GM19023 (cell line): Measurements from ENCODE around the gene SCCPDH.
"Not testable (repeated sequence)": the region's sequence is repeated elsewhere in the genome, so short reads cannot be mapped to it uniquely, and the experiment has no call there.

Experiments used
- ATAC-seq: cut with Tn5 transposase; IDR thresholded peaks from one replicate; pipeline ENCODE4 v1.9.1; 2021; ENCODE audit warnings: mild to moderate bottlenecking, moderate library complexity; ENCODE audit not compliant: unreplicated experiment

The SCCPDH gene

DNA sequence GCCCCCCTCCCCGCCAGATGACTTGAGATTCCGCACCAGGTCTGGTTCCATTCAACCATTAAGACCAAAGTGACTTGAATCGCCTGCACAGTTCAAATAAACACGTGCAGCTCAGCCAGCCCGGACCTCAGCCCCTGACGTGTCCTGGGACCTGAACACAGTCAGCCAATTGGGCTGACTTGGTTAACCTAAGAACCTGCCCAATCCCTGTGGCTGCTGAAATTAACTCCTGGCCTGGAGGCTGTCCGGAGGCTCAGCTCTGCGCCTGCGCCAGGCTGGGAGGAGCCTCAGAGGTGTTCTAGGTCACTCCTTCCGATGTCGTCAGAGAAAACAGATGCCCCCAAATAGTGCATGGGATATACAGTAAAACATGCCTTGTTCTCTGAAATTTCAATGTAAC, 73.4 kb downstream of the SCCPDH start:
- ATAC-seq: no peak

DNA sequence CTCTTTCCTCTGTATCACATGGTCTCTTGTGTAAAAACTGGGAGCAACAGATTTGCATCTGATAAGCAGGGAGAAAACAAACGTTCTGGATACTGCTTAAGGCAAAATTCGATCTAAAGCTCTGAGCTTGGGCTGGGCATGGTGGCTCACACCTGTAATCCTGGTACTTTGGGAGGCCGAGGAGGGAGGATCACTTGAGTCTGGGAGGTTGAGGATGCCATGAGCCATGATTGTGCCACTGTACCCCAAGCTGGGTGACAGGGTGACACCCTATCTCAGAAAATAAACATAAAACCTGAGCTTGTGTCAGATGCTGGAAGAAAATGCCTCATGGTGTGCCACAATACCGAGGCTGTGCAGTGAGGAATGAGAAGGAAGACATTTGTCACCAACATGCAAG, 73.9 kb downstream of the SCCPDH start:
- ATAC-seq: no peak

DNA sequence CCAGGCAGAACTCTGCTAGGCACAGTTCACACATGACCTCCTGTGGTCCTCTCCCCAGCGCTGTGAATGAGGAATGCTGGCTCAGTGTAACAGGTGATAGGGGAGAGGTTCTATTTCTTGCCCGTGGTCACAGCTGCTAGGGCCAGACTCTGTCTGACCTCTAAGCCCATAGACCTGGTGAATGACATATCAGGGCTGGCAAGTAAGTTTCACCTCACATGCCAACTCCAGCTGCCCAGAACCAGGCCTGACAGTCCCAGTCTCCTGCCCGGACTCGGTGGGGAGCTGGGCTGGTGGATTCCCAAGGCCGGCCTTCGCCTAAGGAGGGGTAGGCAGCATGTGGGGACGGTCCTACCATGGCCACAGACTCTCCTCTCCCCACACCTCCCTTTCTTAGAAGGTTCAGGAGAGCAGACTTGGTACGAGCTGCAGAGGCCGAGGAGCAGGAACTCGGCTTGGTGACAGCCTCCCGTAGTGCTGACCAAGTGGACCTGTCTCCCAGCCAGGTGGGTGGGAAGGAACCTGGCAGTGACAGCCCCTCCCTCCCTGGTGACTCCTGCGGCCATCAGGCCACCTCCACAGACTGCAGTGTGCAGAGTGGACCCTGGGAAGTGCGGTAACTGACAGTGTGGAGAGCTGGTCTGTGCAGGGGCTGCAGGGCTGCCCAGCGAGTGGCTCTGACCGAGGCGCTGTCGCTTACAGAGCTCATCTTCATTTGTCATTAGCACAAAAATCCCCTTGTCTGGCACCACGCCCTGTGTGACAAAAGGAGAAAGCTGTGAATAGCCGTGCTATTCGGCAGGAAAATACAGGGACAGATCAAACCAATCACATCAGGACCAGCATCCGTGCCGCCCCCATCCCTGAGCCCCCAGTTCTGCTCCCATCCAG, 74.6 kb downstream of the SCCPDH start:
- ATAC-seq: no peak

DNA sequence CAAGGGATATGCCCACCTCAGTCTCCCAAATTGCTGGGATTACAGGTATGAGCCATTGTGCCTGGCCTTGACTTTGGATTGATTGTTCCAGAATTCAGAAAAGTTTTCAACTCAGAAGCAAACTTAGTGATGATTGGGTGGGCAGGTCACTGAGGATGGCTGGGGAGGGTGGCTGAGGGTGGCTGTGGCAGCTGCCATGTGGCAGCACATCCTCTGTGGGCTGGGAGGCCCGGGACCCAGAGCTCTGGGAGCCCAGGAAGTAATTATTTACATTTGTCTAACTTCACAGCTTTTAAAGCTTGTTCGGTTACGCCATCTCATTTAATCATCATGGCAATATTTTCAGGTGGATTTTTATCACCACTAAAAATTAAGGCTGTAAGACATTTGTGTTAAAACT, 76.1 kb downstream of the SCCPDH start:
- no peak for ATAC-seq

DNA sequence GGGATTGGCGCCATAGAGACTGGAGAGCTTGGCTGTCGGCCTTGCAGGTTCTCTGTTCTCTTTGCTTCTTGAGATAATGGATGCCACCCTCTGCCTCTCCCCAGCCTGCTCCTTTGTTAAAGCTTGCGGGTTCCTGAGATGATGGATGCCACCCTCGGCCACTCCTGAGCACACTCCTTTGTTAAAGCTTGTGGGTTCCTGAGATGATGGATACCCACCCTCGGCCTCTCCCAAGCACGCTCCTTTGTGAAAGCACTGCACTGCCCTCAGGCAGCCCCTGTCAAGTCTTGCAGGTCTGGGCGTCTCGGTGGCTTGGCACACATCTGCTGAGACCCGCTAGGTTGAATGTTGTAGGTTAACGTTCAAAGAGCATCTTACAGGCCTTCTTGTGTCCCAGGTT, 76.5 kb downstream of the SCCPDH start:
- no peak for ATAC-seq

DNA sequence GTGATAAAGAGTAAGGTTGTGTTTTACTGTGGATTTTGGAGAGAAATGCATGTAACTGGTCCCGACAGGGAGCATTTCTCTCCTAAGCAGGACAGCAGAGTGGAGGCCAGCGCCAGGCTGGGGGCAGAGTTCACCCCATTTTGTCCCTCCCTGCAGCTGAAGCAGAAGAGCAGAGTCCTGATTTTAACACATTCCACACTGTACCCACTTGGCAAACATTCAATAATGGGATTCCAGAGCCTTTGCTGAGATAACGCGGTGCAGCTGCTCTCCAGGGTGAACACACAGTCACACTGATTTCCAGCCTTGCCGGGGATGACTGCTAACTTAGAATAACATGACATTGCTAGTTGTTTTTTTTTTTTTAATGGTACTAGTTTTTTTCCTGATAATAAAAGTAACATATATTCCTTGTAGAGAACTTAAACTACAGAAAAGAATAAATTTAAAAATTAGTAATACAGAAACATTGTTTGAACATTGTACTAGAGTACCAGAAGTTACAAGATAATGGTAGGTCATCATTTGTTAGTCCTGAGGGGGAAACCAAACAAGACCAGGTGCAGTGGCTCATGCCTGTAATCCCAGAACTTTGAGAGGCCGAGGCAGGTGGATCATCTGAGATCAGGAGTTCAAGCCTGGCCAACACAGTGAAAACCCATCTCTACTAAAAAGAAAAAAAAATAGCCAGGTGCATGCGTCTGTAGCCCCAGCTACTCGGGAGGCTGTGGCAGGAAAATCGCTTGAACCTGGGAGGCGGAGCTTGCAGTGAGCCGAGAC, 77.2 kb downstream of the SCCPDH start:
- no peak for ATAC-seq

DNA sequence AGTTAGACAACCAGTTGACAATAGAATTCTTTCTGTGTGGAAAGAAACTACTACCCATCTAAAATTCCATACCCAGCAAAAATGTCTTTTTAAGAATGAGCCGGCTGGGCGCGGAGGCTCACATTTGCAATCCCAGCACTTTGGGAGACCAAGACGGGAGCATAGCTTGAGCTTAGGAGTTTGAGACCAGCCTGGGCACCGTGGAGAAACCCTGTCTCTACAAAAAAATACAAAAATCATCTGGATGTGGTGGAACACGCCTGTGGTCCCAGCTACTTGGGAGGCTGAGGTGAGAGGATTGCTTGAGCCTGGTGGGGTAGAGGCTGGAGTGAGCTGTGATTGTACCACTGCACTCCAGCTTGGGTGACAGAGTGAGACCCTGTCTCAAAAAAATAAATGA, 79.2 kb downstream of the SCCPDH start:
- no peak for ATAC-seq

DNA sequence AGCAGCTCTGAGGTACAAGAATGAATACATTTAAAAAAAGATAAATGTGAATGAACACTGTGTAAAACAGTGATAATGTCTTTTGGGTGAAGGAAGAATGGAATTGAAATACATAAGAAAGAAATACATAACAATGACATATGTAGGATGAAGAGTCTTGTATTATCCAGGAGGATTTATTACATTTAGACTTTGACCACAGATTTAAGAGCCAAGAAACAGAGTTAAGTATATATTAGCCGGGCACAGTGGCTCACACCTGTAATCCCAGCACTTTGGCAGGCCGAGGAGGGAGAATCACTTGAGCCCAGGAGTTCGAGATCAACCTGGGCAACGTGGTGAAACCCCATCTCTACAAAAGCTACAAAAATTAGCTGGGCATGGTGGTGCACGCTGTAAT, 79.7 kb downstream of the SCCPDH start:
- ATAC-seq: no peak

DNA sequence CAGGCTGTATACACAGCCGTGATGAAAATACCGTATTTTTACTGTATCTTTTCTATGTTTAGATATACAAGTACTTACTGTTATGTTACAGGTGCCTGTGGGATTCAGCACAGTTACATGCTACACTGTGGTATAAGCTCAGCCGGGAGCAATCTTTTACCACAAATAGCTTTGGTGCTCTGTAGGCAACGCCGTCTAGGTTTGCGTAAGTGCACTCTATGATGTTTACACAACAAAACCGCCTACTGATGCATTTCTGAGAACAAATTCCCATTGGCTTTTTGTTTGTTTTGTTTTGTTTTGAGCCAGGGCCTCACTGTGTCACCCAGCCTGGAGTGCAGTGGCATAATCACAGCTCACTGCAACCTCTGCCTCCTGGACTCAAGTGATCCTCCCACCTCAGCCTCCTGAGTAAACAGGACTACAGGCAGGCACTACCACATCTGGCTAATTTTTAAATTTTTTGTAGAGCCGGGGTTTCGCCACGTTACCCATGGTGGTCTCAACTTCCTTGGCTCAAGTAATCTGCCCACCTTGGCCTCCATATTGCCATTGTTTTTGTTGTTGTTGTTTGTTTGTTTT, 81.0 kb downstream of the SCCPDH start:
- ATAC-seq: no peak

DNA sequence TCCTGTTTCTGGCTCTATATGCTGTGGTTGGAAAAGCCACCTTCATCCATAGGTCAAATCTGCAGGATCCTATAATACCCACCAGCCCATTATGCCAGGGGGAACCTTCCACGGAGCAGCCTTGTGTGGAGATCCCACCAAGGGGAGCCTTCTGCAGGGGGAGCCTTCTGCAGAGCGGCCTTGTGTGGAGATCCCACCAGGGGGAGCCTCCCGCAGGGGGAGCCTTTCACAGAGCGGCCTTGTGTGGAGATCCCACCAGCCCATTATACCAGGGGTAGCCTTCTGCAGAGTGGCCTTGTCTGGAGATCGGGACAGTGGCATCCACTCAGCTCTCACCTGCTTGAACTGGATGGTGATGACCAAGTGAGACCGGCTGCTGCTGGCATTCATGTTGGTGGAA, 85.3 kb downstream of the SCCPDH start:
- ATAC-seq: no peak

DNA sequence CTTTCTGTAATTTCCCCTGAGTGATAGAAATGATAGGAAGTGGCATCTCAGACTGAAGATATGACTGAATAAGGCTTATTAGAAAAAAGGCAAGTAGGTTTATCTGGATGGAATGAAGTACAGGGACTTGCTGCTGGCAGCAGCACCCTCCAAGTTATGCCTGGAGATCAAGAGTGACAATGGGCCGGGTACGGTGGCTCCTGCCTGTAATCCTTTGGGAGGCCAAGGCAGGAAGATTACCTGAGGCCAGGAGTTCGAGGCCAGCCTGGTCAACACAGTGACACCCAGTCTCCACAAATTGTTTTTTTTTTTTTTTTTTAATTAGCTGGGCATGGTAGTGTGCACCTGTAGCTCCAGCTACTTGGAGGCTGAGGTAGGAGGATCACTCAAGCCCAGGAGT, 87.8 kb downstream of the SCCPDH start:
- no peak for ATAC-seq

DNA sequence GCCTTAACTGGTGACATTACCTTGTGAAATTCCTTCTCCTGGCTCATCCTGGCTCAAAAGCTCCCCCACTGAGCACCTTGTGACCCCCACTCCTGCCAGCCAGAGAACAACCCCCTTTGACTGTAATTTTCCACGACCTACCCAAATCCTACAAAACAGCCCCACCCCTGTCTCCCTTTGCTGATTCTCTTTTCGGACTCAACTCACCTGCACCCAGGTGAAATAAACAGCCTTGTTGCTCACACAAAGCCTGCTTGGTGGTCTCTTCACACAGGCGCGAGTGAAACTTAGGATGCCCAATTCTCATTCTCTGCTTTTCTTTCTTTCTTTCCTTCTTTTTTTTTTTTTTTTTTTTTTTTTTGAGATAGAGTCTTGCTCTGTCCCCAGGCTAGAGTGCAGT, 89.1 kb downstream of the SCCPDH start:
- not testable (repeated sequence) for ATAC-seq

DNA sequence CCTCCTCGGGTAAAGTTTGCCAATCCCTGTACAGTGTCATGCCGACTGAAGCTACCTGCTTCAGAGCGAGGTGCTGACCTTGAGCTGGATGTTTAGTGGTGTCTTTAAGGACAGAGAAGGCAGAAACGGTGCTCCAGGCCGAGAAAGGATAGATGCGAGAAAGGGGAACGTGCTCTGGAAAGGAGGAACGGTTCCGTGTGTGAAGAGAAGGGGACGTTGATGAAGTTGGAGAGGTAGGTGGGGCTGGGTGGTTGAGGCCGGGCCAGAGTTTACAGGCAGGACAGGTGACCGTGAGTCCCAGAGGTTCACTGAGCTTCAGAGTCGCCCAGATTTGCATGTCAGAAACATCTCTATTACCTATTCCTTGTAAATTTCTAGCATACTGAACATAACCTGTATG, 90.7 kb downstream of the SCCPDH start:
- ATAC-seq: no peak

DNA sequence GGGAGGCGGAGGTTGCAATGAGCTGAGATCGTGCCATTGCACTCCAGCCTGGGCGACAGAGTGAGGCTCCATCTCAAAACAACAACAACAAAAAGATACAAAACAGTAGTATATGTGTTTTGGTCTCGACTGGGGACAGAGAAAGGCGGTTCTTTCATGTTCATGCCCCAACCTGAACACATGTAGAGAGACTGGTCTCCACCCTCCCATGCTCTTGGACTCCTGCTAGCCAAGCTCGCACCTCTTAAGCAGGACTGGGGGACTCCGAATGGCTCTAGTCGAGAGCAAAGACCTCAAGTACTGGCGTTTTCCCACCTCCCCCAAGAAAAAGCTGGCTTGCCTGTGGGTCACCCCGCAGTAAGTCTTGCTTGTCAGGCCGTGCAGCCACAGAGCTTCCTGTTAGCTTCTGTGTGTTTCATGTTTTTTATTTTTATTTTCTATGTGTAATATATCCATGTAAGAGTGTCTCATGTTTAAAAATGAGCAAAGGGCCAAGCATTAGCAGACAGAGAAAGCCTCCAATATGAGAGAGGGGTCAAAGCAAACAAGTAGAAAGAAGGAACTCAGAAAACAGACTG, 91.6 kb downstream of the SCCPDH start:
- ATAC-seq: peak; percentile 81
